Loucy (cell line): ENCODE measurements around the gene PDS5A.
"Not testable (repeated sequence)": the region's sequence is repeated elsewhere in the genome, so short reads cannot be mapped to it uniquely, and the experiment has no call there.

ENCODE experiments used
- H2AFZ ChIP-seq: fragments of 200-600 bp; sonication (generic); 2 replicates; pipeline ENCODE4 v1.6.0; 2016; ENCODE audit warnings: antibody characterized with exemption, mild to moderate bottlenecking, low read length, moderate library complexity
- H3F3A ChIP-seq: fragments of 200-600 bp; 2 replicates; pipeline ENCODE4 v1.6.0; 2016; ENCODE audit warnings: antibody characterized with exemption, low read depth, mild to moderate bottlenecking
- H3K27me3 ChIP-seq: fragments of 200-600 bp; sonication (generic); 2 replicates; pipeline ENCODE4 v1.6.1; 2014; ENCODE audit warnings: low read length, mild to moderate bottlenecking; ENCODE audit not compliant: insufficient read depth, poor library complexity, severe bottlenecking
- H3K36me3 ChIP-seq: fragments of 200-600 bp; sonication (generic); 2 replicates; pipeline ENCODE4 v1.6.1; 2016; ENCODE audit warnings: low read length; ENCODE audit not compliant: insufficient read depth
- H3K4me1 ChIP-seq: fragments of 200-600 bp; sonication (generic); 2 replicates; pipeline ENCODE4 v1.5.1; 2014; ENCODE audit warnings: low read length, mild to moderate bottlenecking; ENCODE audit not compliant: insufficient read depth, poor library complexity, severe bottlenecking
- H3K4me2 ChIP-seq: fragments of 200-600 bp; sonication (generic); 2 replicates; pipeline ENCODE4 v1.6.0; 2014; ENCODE audit warnings: antibody characterized with exemption, low read length, low read depth, mild to moderate bottlenecking; ENCODE audit not compliant: poor library complexity, severe bottlenecking
- H3K4me3 ChIP-seq: fragments of 200-600 bp; sonication (generic); 2 replicates; pipeline ENCODE4 v1.5.1; 2014; ENCODE audit warnings: low read length, mild to moderate bottlenecking, mixed read lengths; ENCODE audit not compliant: poor library complexity, severe bottlenecking
- H3K79me2 ChIP-seq: fragments of 200-600 bp; sonication (generic); 2 replicates; pipeline ENCODE4 v1.6.1; 2014; ENCODE audit warnings: low read length; ENCODE audit not compliant: insufficient read depth
- H3K9ac ChIP-seq: fragments of 200-600 bp; sonication (generic); 2 replicates; pipeline ENCODE4 v1.6.0; 2014; ENCODE audit warnings: mild to moderate bottlenecking, low read depth, low read length, moderate library complexity; ENCODE audit not compliant: poor library complexity, severe bottlenecking
- H3K9me2 ChIP-seq: fragments of 200-600 bp; sonication (generic); replicated peaks from 2 replicates; pipeline ENCODE4 v1.6.1; 2016; ENCODE audit warnings: low read depth, low read length, mixed read lengths
- H3K9me3 ChIP-seq: fragments of 200-600 bp; sonication (generic); 2 replicates; pipeline ENCODE4 v1.6.1; 2014; ENCODE audit warnings: mild to moderate bottlenecking, antibody characterized with exemption, low read length, low read depth; ENCODE audit not compliant: insufficient read depth
- H4K20me1 ChIP-seq: fragments of 200-600 bp; sonication (generic); 2 replicates; pipeline ENCODE4 v1.6.0; 2014; ENCODE audit warnings: antibody characterized with exemption, low read length, mild to moderate bottlenecking; ENCODE audit not compliant: insufficient read depth, poor library complexity, severe bottlenecking
- CTCF ChIP-seq: fragments of 200-600 bp; sonication (generic); conservative IDR thresholded peaks from 2 replicates; pipeline ENCODE4 v1.5.1; 2014; ENCODE audit warnings: mild to moderate bottlenecking, antibody characterized with exemption, low read length
- EZH2phosphoT487 ChIP-seq: fragments of 200-600 bp; IDR thresholded peaks from 2 replicates; pipeline ENCODE4 v1.6.1; 2018; ENCODE audit warnings: antibody characterized with exemption, mild to moderate bottlenecking, moderate library complexity, borderline replicate concordance

PDS5A gene

GRCh38 chr4:39820186-39820585 is 157.5 kb downstream of the PDS5A start:
- H3K9ac ChIP-seq: no peak overlapping the region
- no peak overlapping the region for H3K4me2 ChIP-seq
- H3K27me3 ChIP-seq: no peaks in the 10 kb centered on the region
- no peaks in the 10 kb centered on the region for H3K4me1 ChIP-seq
- 0 out of 2 replicates have a peak, but pooled peaks cover under 1% of the 10 kb centered on the region for H3F3A ChIP-seq
- no peak overlapping the region for H2AFZ ChIP-seq
- H3K9me3 ChIP-seq: no peaks in the 10 kb centered on the region
- H3K9me2 ChIP-seq: no peaks in the 10 kb centered on the region
- no peak overlapping the region for H3K4me3 ChIP-seq
- H3K36me3 ChIP-seq: peaks cover 8% of the 10 kb centered on the region; the same call in 1 of the 2 replicates
- no peaks in the 10 kb centered on the region for H3K79me2 ChIP-seq
- TF ChIP-seq EZH2phosphoT487 (no peak), CTCF (no peak)
- no peaks in the 10 kb centered on the region for H4K20me1 ChIP-seq

- no peak overlapping the region for H3K4me3 ChIP-seq
- TF ChIP-seq EZH2phosphoT487 (no peak), CTCF (no peak)
- no peak overlapping the region for H2AFZ ChIP-seq
- no peaks in the 10 kb centered on the region for H3K4me1 ChIP-seq
- H3K4me2 ChIP-seq: no peak overlapping the region
- H3K9me3 ChIP-seq: no peaks in the 10 kb centered on the region
- peaks cover 3% of the 10 kb centered on the region; the same call in 1 of the 2 replicates for H3F3A ChIP-seq
- no peaks in the 10 kb centered on the region for H4K20me1 ChIP-seq
- H3K36me3 ChIP-seq: peaks cover under 1% of the 10 kb centered on the region; the same call in 1 of the 2 replicates
- H3K79me2 ChIP-seq: no peaks in the 10 kb centered on the region
- no peak overlapping the region for H3K9ac ChIP-seq
- no peaks in the 10 kb centered on the region for H3K9me2 ChIP-seq
- H3K27me3 ChIP-seq: no peaks in the 10 kb centered on the region
Measured at GRCh38 chr4:39818646-39819045, 159.1 kb downstream of the PDS5A start.

GRCh38 chr4:39814403-39815185 is 163.1 kb downstream of the PDS5A start:
- peaks cover 3% of the 10 kb centered on the region; the same call in 1 of the 2 replicates for H3F3A ChIP-seq
- no peaks in the 10 kb centered on the region for H3K36me3 ChIP-seq
- H3K9me2 ChIP-seq: no peaks in the 10 kb centered on the region
- no peak overlapping the region for H3K9ac ChIP-seq
- H3K27me3 ChIP-seq: no peaks in the 10 kb centered on the region
- H3K4me2 ChIP-seq: no peak overlapping the region
- H2AFZ ChIP-seq: no peak overlapping the region
- H3K4me3 ChIP-seq: no peak overlapping the region
- H3K79me2 ChIP-seq: no peaks in the 10 kb centered on the region
- no peaks in the 10 kb centered on the region for H4K20me1 ChIP-seq
- no peaks in the 10 kb centered on the region for H3K9me3 ChIP-seq
- H3K4me1 ChIP-seq: no peaks in the 10 kb centered on the region
- TF ChIP-seq EZH2phosphoT487 (no peak), CTCF (no peak)

- not testable (repeated sequence) for H3K4me2 ChIP-seq, H3K4me1 ChIP-seq
Measured at GRCh38 chr4:39813761-39814160, 163.9 kb downstream of the PDS5A start.

GRCh38 chr4:39813033-39813432 is 164.7 kb downstream of the PDS5A start:
- not testable (repeated sequence) for H3K9me3 ChIP-seq, H3K79me2 ChIP-seq, H3K36me3 ChIP-seq

More at GRCh38 chr4:39813761-39814160, 163.9 kb downstream of the PDS5A start:
- not testable (repeated sequence) for H3K9me2 ChIP-seq, H3K36me3 ChIP-seq, H4K20me1 ChIP-seq, H3K79me2 ChIP-seq, H3K9me3 ChIP-seq, H3K9ac ChIP-seq, H3K4me3 ChIP-seq, H3F3A ChIP-seq, H2AFZ ChIP-seq, H3K27me3 ChIP-seq

More at GRCh38 chr4:39813033-39813432, 164.7 kb downstream of the PDS5A start:
- H4K20me1 ChIP-seq, H3F3A ChIP-seq, H2AFZ ChIP-seq, H3K9ac ChIP-seq, H3K4me1 ChIP-seq, H3K4me3 ChIP-seq, H3K9me2 ChIP-seq, H3K4me2 ChIP-seq, H3K27me3 ChIP-seq: not testable (repeated sequence)
